ENCODE results near the gene UMAD1.

The UMAD1 gene

GRCh38 chr7:7884855-7885254 is 244.3 kb downstream of the UMAD1 start:
- Histone ChIP-seq H3K4me1 (ENCODE audit: low read length) (no peaks in the 10 kb centered on the region), H3K79me2 (ENCODE audit: low read length) (no peaks in the 10 kb centered on the region), H3K9me2 (replicated peaks; ENCODE audit: insufficient read depth, low read length) (no peaks in the 10 kb centered on the region), H3K9me3 (replicated peaks; ENCODE audit: insufficient read depth, low read length) (no peaks in the 10 kb centered on the region), H4K20me1 (ENCODE audit: insufficient read depth, low read length) (no peaks in the 10 kb centered on the region), H3K27ac (ENCODE audit: low read length) (no peak overlapping the region), H3K36me3 (replicated peaks; ENCODE audit: insufficient read depth, low read length) (no peaks in the 10 kb centered on the region), H3K4me2 (ENCODE audit: low read depth, low read length) (no peak overlapping the region), H3F3A (ENCODE audit: insufficient read depth, low read length) (no peaks in the 10 kb centered on the region), H3K4me3 (ENCODE audit: low read length) (no peak overlapping the region), H2AFZ (ENCODE audit: low read length) (no peak overlapping the region), H3K27me3 (replicated peaks; ENCODE audit: insufficient read depth, low read length) (no peaks in the 10 kb centered on the region), H3K9ac (ENCODE audit: low read length) (no peak overlapping the region)
- no peak for TF ChIP-seq EZH2 (optimal IDR thresholded peaks at IDR 0.05; ENCODE audit: low read depth, low read length)
- TF ChIP-seq EZH2phosphoT487 (IDR thresholded peaks at IDR 0.05; ENCODE audit: low read length), result no peak
- no peak for DNase-seq

GRCh38 chr7:7889791-7890568 is 249.4 kb downstream of the UMAD1 start:
- Histone ChIP-seq H3K9me3 (replicated peaks; ENCODE audit: insufficient read depth, low read length) (no peaks in the 10 kb centered on the region), H3K4me1 (ENCODE audit: low read length) (no peaks in the 10 kb centered on the region), H3K4me2 (ENCODE audit: low read depth, low read length) (no peak overlapping the region), H3K79me2 (ENCODE audit: low read length) (no peaks in the 10 kb centered on the region), H3K9me2 (replicated peaks; ENCODE audit: insufficient read depth, low read length) (no peaks in the 10 kb centered on the region), H4K20me1 (ENCODE audit: insufficient read depth, low read length) (no peaks in the 10 kb centered on the region), H3K9ac (ENCODE audit: low read length) (no peak overlapping the region), H3K4me3 (ENCODE audit: low read length) (no peak overlapping the region), H3K36me3 (replicated peaks; ENCODE audit: insufficient read depth, low read length) (no peaks in the 10 kb centered on the region), H3K27me3 (replicated peaks; ENCODE audit: insufficient read depth, low read length) (no peaks in the 10 kb centered on the region), H2AFZ (ENCODE audit: low read length) (no peak overlapping the region), H3K27ac (ENCODE audit: low read length) (no peak overlapping the region), H3F3A (ENCODE audit: insufficient read depth, low read length) (no peaks in the 10 kb centered on the region)
- DNase-seq, result no peak
- TF ChIP-seq CTCF (IDR thresholded peaks at IDR 0.05; ENCODE audit: low read length) (no peak), EZH2 (optimal IDR thresholded peaks at IDR 0.05; ENCODE audit: low read depth, low read length) (no peak), EZH2phosphoT487 (IDR thresholded peaks at IDR 0.05; ENCODE audit: low read length) (no peak)

GRCh38 chr7:7895004-7895650 is 254.6 kb downstream of the UMAD1 start:
- Histone ChIP-seq H3K4me3 (ENCODE audit: low read length) (no peak overlapping the region), H3K79me2 (ENCODE audit: low read length) (no peaks in the 10 kb centered on the region), H3K36me3 (replicated peaks; ENCODE audit: insufficient read depth, low read length) (no peaks in the 10 kb centered on the region), H3K4me1 (ENCODE audit: low read length) (no peaks in the 10 kb centered on the region), H4K20me1 (ENCODE audit: insufficient read depth, low read length) (no peaks in the 10 kb centered on the region), H3K9ac (ENCODE audit: low read length) (no peak overlapping the region), H3K9me3 (replicated peaks; ENCODE audit: insufficient read depth, low read length) (no peaks in the 10 kb centered on the region), H3K9me2 (replicated peaks; ENCODE audit: insufficient read depth, low read length) (no peaks in the 10 kb centered on the region), H3K27me3 (replicated peaks; ENCODE audit: insufficient read depth, low read length) (no peaks in the 10 kb centered on the region), H3K4me2 (ENCODE audit: low read depth, low read length) (no peak overlapping the region), H2AFZ (ENCODE audit: low read length) (no peak overlapping the region), H3F3A (ENCODE audit: insufficient read depth, low read length) (no peaks in the 10 kb centered on the region), H3K27ac (ENCODE audit: low read length) (no peak overlapping the region)
- no peak for DNase-seq
- TF ChIP-seq CTCF (IDR thresholded peaks at IDR 0.05; ENCODE audit: low read length) (no peak), EZH2 (optimal IDR thresholded peaks at IDR 0.05; ENCODE audit: low read depth, low read length) (no peak), EZH2phosphoT487 (IDR thresholded peaks at IDR 0.05; ENCODE audit: low read length) (no peak)

- Histone ChIP-seq H3K4me1 (ENCODE audit: low read length) (no peaks in the 10 kb centered on the region), H3K4me2 (ENCODE audit: low read depth, low read length) (no peak overlapping the region), H3K27ac (ENCODE audit: low read length) (no peak overlapping the region), H3K4me3 (ENCODE audit: low read length) (no peak overlapping the region), H3K9me2 (replicated peaks; ENCODE audit: insufficient read depth, low read length) (no peaks in the 10 kb centered on the region), H2AFZ (ENCODE audit: low read length) (no peak overlapping the region), H3K79me2 (ENCODE audit: low read length) (no peaks in the 10 kb centered on the region), H3K27me3 (replicated peaks; ENCODE audit: insufficient read depth, low read length) (no peaks in the 10 kb centered on the region), H3K9me3 (replicated peaks; ENCODE audit: insufficient read depth, low read length) (no peaks in the 10 kb centered on the region), H3K9ac (ENCODE audit: low read length) (no peak overlapping the region), H3F3A (ENCODE audit: insufficient read depth, low read length) (no peaks in the 10 kb centered on the region), H3K36me3 (replicated peaks; ENCODE audit: insufficient read depth, low read length) (no peaks in the 10 kb centered on the region), H4K20me1 (ENCODE audit: insufficient read depth, low read length) (no peaks in the 10 kb centered on the region)
- TF ChIP-seq EZH2phosphoT487 (IDR thresholded peaks at IDR 0.05; ENCODE audit: low read length), result no peak
- no peak for TF ChIP-seq EZH2 (optimal IDR thresholded peaks at IDR 0.05; ENCODE audit: low read depth, low read length)
- no peak for TF ChIP-seq CTCF (IDR thresholded peaks at IDR 0.05; ENCODE audit: low read length)
- no peak for DNase-seq
These were observed 255.2 kb downstream of the UMAD1 start for GRCh38 chr7:7895754-7896153.

All from MM.1S (cell line).